ENCODE data around the gene ELL2.

Gene ELL2

DNA sequence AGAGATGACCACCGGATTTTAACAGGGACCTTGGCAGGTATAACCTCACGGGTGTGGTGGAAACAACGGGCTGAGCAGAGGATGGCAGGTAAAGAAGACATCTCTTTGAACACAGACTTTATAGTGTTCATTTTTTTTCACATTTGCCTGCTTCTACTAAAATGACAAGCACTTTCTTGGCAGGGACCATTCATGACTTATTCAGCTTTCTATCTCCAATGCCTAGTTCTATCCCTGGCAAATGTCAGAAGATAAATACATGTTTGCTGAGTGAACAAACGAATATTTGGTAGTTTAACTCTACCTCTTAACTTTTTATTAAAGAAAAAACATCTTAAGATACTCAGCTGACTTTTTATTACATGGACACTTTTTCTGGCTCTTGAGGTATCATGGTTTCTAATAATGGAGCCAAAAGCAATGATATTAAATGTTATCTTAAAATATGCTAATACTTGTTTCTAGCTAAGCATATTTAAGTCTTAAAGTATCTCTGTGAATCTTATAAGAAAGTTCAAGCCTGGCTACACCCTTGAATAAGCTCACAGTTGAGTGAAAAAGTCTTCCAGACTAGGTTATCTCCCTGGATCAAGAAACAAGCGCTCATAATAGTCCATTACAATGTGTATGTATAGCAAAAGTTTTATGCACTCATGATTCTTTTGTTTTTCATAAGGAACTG is 8.5 kb downstream of the ELL2 start:
- Histone ChIP-seq H3K9me3 (ENCODE audit: control insufficient read depth in 1 of 2, low read length in 2 of 2) (no peaks in the 10 kb centered on the region), H3K36me3 (ENCODE audit: control insufficient read depth in 1 of 2, insufficient read depth in 2 of 2, low read length in 2 of 2) (no peaks in the 10 kb centered on the region), H3K4me3 (ENCODE audit: low read depth in 1 of 2, low read length in 2 of 2) (no peak overlapping the region), H3K27me3 (ENCODE audit: low read depth, low read length) (no peaks in the 10 kb centered on the region), H3K4me1 (ENCODE audit: control insufficient read depth in 1 of 2, insufficient read depth in 2 of 2, low read length in 2 of 2) (peaks cover 9 to 32% of the 10 kb centered on the region in 2 donors), H3K27ac (ENCODE audit: low read length) (no peak overlapping the region)

- no peaks in the 10 kb centered on the region for H3K27me3 ChIP-seq (ENCODE audit: low read depth, low read length)
- H3K4me3 ChIP-seq (ENCODE audit: low read depth in 1 of 2, low read length in 2 of 2): no peak overlapping the region
- no peaks in the 10 kb centered on the region for H3K36me3 ChIP-seq (ENCODE audit: control insufficient read depth in 1 of 2, insufficient read depth in 2 of 2, low read length in 2 of 2)
- H3K4me1 ChIP-seq (ENCODE audit: control insufficient read depth in 1 of 2, insufficient read depth in 2 of 2, low read length in 2 of 2): peaks cover 9 to 32% of the 10 kb centered on the region in 2 donors
- H3K27ac ChIP-seq (ENCODE audit: low read length): no peak overlapping the region
- H3K9me3 ChIP-seq (ENCODE audit: control insufficient read depth in 1 of 2, low read length in 2 of 2): no peaks in the 10 kb centered on the region
These were observed 9.7 kb downstream of the ELL2 start for GRCh38 chr5:95951916-95952315.

- Histone ChIP-seq H3K36me3 (ENCODE audit: control insufficient read depth in 1 of 2, insufficient read depth in 2 of 2, low read length in 2 of 2) (no peaks in the 10 kb centered on the region), H3K27ac (ENCODE audit: low read length) (no peak overlapping the region), H3K4me1 (ENCODE audit: control insufficient read depth in 1 of 2, insufficient read depth in 2 of 2, low read length in 2 of 2) (peaks cover 0 to 15% of the 10 kb centered on the region in 2 donors), H3K4me3 (ENCODE audit: low read depth in 1 of 2, low read length in 2 of 2) (no peak overlapping the region), H3K9me3 (ENCODE audit: control insufficient read depth in 1 of 2, low read length in 2 of 2) (no peaks in the 10 kb centered on the region), H3K27me3 (ENCODE audit: low read depth, low read length) (no peaks in the 10 kb centered on the region)
These were observed 11.8 kb downstream of the ELL2 start for GRCh38 chr5:95949810-95950209.

DNA sequence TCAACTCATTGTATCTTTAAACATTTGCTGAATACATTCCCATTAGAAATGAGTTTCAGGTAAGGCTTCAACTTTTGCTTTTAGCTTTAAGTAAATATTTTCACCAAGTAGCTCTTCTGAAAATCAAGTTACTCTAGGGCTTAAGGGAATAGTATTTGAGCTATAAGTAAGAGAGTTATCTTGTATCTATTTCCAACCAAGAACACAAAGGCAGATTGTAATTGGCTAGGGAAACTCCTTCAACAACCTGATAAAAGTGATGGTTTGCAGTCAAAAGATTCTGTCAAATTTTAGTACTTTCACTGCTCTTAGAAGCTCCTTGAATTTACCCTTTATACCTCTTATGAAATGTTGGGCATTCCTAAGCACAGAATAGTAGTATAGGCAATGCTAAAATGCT is 13.0 kb downstream of the ELL2 start:
- Histone ChIP-seq H3K27ac (ENCODE audit: low read length) (no peak overlapping the region), H3K4me3 (ENCODE audit: low read depth in 1 of 2, low read length in 2 of 2) (no peak overlapping the region), H3K36me3 (ENCODE audit: control insufficient read depth in 1 of 2, insufficient read depth in 2 of 2, low read length in 2 of 2) (no peaks in the 10 kb centered on the region), H3K4me1 (ENCODE audit: control insufficient read depth in 1 of 2, insufficient read depth in 2 of 2, low read length in 2 of 2) (peaks cover 0 to 12% of the 10 kb centered on the region in 2 donors), H3K9me3 (ENCODE audit: control insufficient read depth in 1 of 2, low read length in 2 of 2) (no peaks in the 10 kb centered on the region), H3K27me3 (ENCODE audit: low read depth, low read length) (no peaks in the 10 kb centered on the region)

DNA sequence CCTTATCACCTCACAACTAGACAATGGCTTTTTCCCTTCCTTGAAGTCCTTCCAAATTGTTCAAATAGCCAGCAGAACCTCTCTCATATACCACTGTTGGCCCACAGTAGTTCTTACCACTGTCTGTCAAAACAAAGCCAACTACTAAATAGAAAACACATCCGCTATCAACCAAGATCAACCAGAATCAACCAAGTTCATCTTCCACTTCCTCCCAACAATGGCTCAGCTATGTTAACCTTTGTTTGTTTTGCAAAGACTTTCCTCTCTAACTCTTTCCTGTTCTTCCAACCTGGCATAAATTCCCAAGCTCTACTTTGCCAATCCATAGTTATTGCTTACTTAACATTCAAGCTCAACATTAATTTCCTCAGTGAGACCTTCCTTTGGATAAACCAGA is 15.2 kb downstream of the ELL2 start:
- H3K4me1 ChIP-seq (ENCODE audit: control insufficient read depth in 1 of 2, insufficient read depth in 2 of 2, low read length in 2 of 2): peaks cover 0 to 16% of the 10 kb centered on the region in 2 donors
- H3K4me3 ChIP-seq (ENCODE audit: low read depth in 1 of 2, low read length in 2 of 2): no peak overlapping the region
- no peaks in the 10 kb centered on the region for H3K27me3 ChIP-seq (ENCODE audit: low read depth, low read length)
- H3K9me3 ChIP-seq (ENCODE audit: control insufficient read depth in 1 of 2, low read length in 2 of 2): no peaks in the 10 kb centered on the region
- H3K36me3 ChIP-seq (ENCODE audit: control insufficient read depth in 1 of 2, insufficient read depth in 2 of 2, low read length in 2 of 2): no peaks in the 10 kb centered on the region
- H3K27ac ChIP-seq (ENCODE audit: low read length): no peak overlapping the region

- Histone ChIP-seq H3K4me1 (ENCODE audit: control insufficient read depth in 1 of 2, insufficient read depth in 2 of 2, low read length in 2 of 2) (peaks cover 10 to 11% of the 10 kb centered on the region in 2 donors), H3K9me3 (ENCODE audit: control insufficient read depth in 1 of 2, low read length in 2 of 2) (no peaks in the 10 kb centered on the region), H3K4me3 (ENCODE audit: low read depth in 1 of 2, low read length in 2 of 2) (no peak overlapping the region), H3K27ac (ENCODE audit: low read length) (no peak overlapping the region), H3K36me3 (ENCODE audit: control insufficient read depth in 1 of 2, insufficient read depth in 2 of 2, low read length in 2 of 2) (no peaks in the 10 kb centered on the region), H3K27me3 (ENCODE audit: low read depth, low read length) (no peaks in the 10 kb centered on the region)
These were observed 18.7 kb downstream of the ELL2 start for GRCh38 chr5:95942968-95943367.

DNA sequence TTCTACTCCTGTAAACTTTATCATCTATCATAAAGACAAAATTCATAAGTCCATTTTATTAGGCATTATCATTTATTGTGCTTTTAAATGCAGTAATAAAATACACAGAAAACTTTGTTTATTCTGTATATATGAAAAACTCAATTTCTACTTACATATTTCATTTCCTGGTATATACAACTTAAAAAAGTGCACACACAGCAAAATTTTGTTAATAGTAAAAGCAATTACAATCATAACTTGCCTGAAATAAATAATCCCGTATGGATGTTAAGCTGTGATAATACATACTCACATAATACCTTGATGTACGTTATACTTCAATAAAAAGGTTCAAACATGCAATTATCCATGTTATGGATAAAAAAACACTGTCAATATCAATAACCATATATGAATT is 19.2 kb downstream of the ELL2 start:
- Histone ChIP-seq H3K27ac (ENCODE audit: low read length) (no peak overlapping the region), H3K27me3 (ENCODE audit: low read depth, low read length) (no peaks in the 10 kb centered on the region), H3K9me3 (ENCODE audit: control insufficient read depth in 1 of 2, low read length in 2 of 2) (no peaks in the 10 kb centered on the region), H3K4me1 (ENCODE audit: control insufficient read depth in 1 of 2, insufficient read depth in 2 of 2, low read length in 2 of 2) (peaks cover 10 to 11% of the 10 kb centered on the region in 2 donors), H3K36me3 (ENCODE audit: control insufficient read depth in 1 of 2, insufficient read depth in 2 of 2, low read length in 2 of 2) (no peaks in the 10 kb centered on the region), H3K4me3 (ENCODE audit: low read depth in 1 of 2, low read length in 2 of 2) (no peak overlapping the region)

DNA sequence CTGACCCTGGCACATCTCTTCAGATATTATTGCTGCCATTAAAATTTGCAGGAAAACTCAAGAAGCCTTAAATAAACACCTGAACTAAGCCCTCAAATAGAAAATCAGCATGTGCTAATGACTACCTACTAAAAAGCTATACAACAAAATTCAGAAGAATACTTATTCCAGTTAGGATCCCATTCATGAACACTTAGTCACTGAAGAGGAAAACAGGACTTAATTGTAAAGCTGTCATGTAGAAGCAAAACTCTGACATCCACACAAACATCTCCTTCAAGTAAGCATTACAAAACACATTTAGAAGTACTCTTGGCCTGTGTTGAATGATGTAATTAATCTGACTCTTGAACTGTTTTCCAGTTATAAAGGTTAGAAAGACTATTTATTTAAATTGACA is 19.9 kb downstream of the ELL2 start:
- Histone ChIP-seq H3K4me3 (ENCODE audit: low read depth in 1 of 2, low read length in 2 of 2) (no peak overlapping the region), H3K9me3 (ENCODE audit: control insufficient read depth in 1 of 2, low read length in 2 of 2) (no peaks in the 10 kb centered on the region), H3K27ac (ENCODE audit: low read length) (no peak overlapping the region), H3K27me3 (ENCODE audit: low read depth, low read length) (no peaks in the 10 kb centered on the region), H3K36me3 (ENCODE audit: control insufficient read depth in 1 of 2, insufficient read depth in 2 of 2, low read length in 2 of 2) (peaks cover 0 to 2% of the 10 kb centered on the region in 2 donors), H3K4me1 (ENCODE audit: control insufficient read depth in 1 of 2, insufficient read depth in 2 of 2, low read length in 2 of 2) (peaks cover 10 to 11% of the 10 kb centered on the region in 2 donors)

GRCh38 chr5:95940758-95941682 is 20.6 kb downstream of the ELL2 start:
- Histone ChIP-seq H3K27me3 (ENCODE audit: low read depth, low read length) (no peaks in the 10 kb centered on the region), H3K4me1 (ENCODE audit: control insufficient read depth in 1 of 2, insufficient read depth in 2 of 2, low read length in 2 of 2) (peaks cover 10 to 11% of the 10 kb centered on the region in 2 donors), H3K27ac (ENCODE audit: low read length) (no peak overlapping the region)

GRCh38 chr5:95939465-95939864 is 22.2 kb downstream of the ELL2 start:
- Histone ChIP-seq H3K27me3 (ENCODE audit: low read depth, low read length) (no peaks in the 10 kb centered on the region), H3K9me3 (ENCODE audit: control insufficient read depth in 1 of 2, low read length in 2 of 2) (no peaks in the 10 kb centered on the region), H3K4me1 (ENCODE audit: control insufficient read depth in 1 of 2, insufficient read depth in 2 of 2, low read length in 2 of 2) (peaks cover 10 to 11% of the 10 kb centered on the region in 2 donors), H3K27ac (ENCODE audit: low read length) (no peak overlapping the region), H3K4me3 (ENCODE audit: low read depth in 1 of 2, low read length in 2 of 2) (no peak overlapping the region), H3K36me3 (ENCODE audit: control insufficient read depth in 1 of 2, insufficient read depth in 2 of 2, low read length in 2 of 2) (peaks cover 0 to 4% of the 10 kb centered on the region in 2 donors)

More at GRCh38 chr5:95940758-95941682, 20.6 kb downstream of the ELL2 start:
- Histone ChIP-seq H3K9me3 (ENCODE audit: control insufficient read depth in 1 of 2, low read length in 2 of 2) (no peaks in the 10 kb centered on the region), H3K36me3 (ENCODE audit: control insufficient read depth in 1 of 2, insufficient read depth in 2 of 2, low read length in 2 of 2) (peaks cover 0 to 4% of the 10 kb centered on the region in 2 donors), H3K4me3 (ENCODE audit: low read depth in 1 of 2, low read length in 2 of 2) (no peak overlapping the region)

- Histone ChIP-seq H3K27me3 (ENCODE audit: low read depth, low read length) (no peaks in the 10 kb centered on the region), H3K36me3 (ENCODE audit: control insufficient read depth in 1 of 2, insufficient read depth in 2 of 2, low read length in 2 of 2) (peaks cover 0 to 4% of the 10 kb centered on the region in 2 donors), H3K4me1 (ENCODE audit: control insufficient read depth in 1 of 2, insufficient read depth in 2 of 2, low read length in 2 of 2) (peaks cover 10 to 11% of the 10 kb centered on the region in 2 donors), H3K9me3 (ENCODE audit: control insufficient read depth in 1 of 2, low read length in 2 of 2) (no peaks in the 10 kb centered on the region), H3K4me3 (ENCODE audit: low read depth in 1 of 2, low read length in 2 of 2) (no peak overlapping the region), H3K27ac (ENCODE audit: low read length) (no peak overlapping the region)
These were observed 22.9 kb downstream of the ELL2 start for GRCh38 chr5:95938766-95939165.

All from muscle layer of duodenum (tissue), 2 donors.